ENCODE data around the gene PDE1C.

Gene PDE1C

GRCh38 chr7:32074787-32075585, 4.8 kb upstream of the PDE1C start:
- no peak for DNase-seq

- no peak for DNase-seq
Measured at GRCh38 chr7:32073533-32073932, 3.3 kb upstream of the PDE1C start.

- no peak for DNase-seq
Measured at GRCh38 chr7:32072397-32072796, 2.2 kb upstream of the PDE1C start.

- no peak for DNase-seq
Measured at GRCh38 chr7:32071466-32072091, 1.4 kb upstream of the PDE1C start.

GRCh38 chr7:32070051-32070405, 179 bp downstream of the PDE1C start:
- DNase-seq, result no peak

- DNase-seq, result no peak
Measured at GRCh38 chr7:32069116-32069650, 1.0 kb downstream of the PDE1C start.

- no peak for DNase-seq
Measured at GRCh38 chr7:32068411-32069101, 1.7 kb downstream of the PDE1C start.

GRCh38 chr7:32066441-32066840, 3.8 kb downstream of the PDE1C start:
- DNase-seq, result no peak

- DNase-seq, result no peak
Measured at GRCh38 chr7:32063614-32064013, 6.6 kb downstream of the PDE1C start.

- DNase-seq, result peak; percentile 41
Measured at GRCh38 chr7:32062150-32062549, 8.1 kb downstream of the PDE1C start.

- no peak for DNase-seq
Measured at GRCh38 chr7:32061346-32061745, 8.9 kb downstream of the PDE1C start.

- no peak for DNase-seq
Measured at GRCh38 chr7:32059289-32060011, 10.8 kb downstream of the PDE1C start.

GRCh38 chr7:32058002-32058401, 12.2 kb downstream of the PDE1C start:
- no peak for DNase-seq

GRCh38 chr7:32056767-32057166, 13.4 kb downstream of the PDE1C start:
- no peak for DNase-seq

- DNase-seq, result no peak
Measured at GRCh38 chr7:32053204-32053603, 17.0 kb downstream of the PDE1C start.

GRCh38 chr7:32051128-32051527, 19.1 kb downstream of the PDE1C start:
- no peak for DNase-seq

GRCh38 chr7:32049599-32049998, 20.6 kb downstream of the PDE1C start:
- DNase-seq, result no peak

- DNase-seq, result no peak
Measured at GRCh38 chr7:32048970-32049491, 21.2 kb downstream of the PDE1C start.

- no peak for DNase-seq
Measured at GRCh38 chr7:32047801-32048200, 22.4 kb downstream of the PDE1C start.

- DNase-seq, result no peak
Measured at GRCh38 chr7:32047075-32047474, 23.1 kb downstream of the PDE1C start.

- no peak for DNase-seq
Measured at GRCh38 chr7:32045228-32045627, 25.0 kb downstream of the PDE1C start.

- no peak for DNase-seq
Measured at GRCh38 chr7:32044739-32045138, 25.5 kb downstream of the PDE1C start.

GRCh38 chr7:32043688-32044087, 26.5 kb downstream of the PDE1C start:
- DNase-seq, result no peak
